IPS-20b (cell line): Measurements from ENCODE around the gene FBLN5.
"Not testable (repeated sequence)": the region's sequence is repeated elsewhere in the genome, so short reads cannot be mapped to it uniquely, and the experiment has no call there.

ENCODE experiments used
- H3K27ac ChIP-seq: one replicate; pipeline ENCODE4 v1.5.1; 2013; ENCODE audit warnings: low read length
- H3K27me3 ChIP-seq: 2 replicates; pipeline ENCODE4 v1.6.1; 2013; ENCODE audit warnings: mild to moderate bottlenecking, low read length, inconsistent platforms; ENCODE audit not compliant: insufficient read depth
- H3K36me3 ChIP-seq: 2 replicates; pipeline ENCODE4 v1.6.1; 2013; ENCODE audit warnings: low read depth, mild to moderate bottlenecking, inconsistent platforms, low read length, moderate library complexity; ENCODE audit not compliant: insufficient read depth
- H3K4me1 ChIP-seq: 2 replicates; pipeline ENCODE4 v1.6.1; 2013; ENCODE audit warnings: mild to moderate bottlenecking, control low read depth, inconsistent platforms, low read length, moderate library complexity; ENCODE audit not compliant: insufficient read depth
- H3K4me3 ChIP-seq: 2 replicates; pipeline ENCODE4 v1.5.1; 2013; ENCODE audit warnings: mild to moderate bottlenecking, low read length, inconsistent platforms
- H3K9ac ChIP-seq: 2 replicates; pipeline ENCODE4 v1.6.1; 2013; ENCODE audit warnings: low read depth, mild to moderate bottlenecking, inconsistent platforms, low read length, moderate library complexity
- H3K9me3 ChIP-seq: 2 replicates; pipeline ENCODE4 v1.6.1; 2013; ENCODE audit warnings: mild to moderate bottlenecking, low read depth, low read length, inconsistent platforms; ENCODE audit not compliant: insufficient read depth

The FBLN5 gene

GRCh38 chr14:91847693-91848092 is 99.8 kb downstream of the FBLN5 start:
- Histone ChIP-seq H3K4me1 (no peaks in the 10 kb centered on the region), H3K4me3 (no peak overlapping the region), H3K27ac (no peak overlapping the region), H3K9me3 (no peaks in the 10 kb centered on the region), H3K9ac (no peak overlapping the region), H3K27me3 (no peaks in the 10 kb centered on the region), H3K36me3 (no peaks in the 10 kb centered on the region)

- no peak overlapping the region for H3K27ac ChIP-seq
- H3K4me3 ChIP-seq, result no peak overlapping the region
- no peaks in the 10 kb centered on the region for H3K9me3 ChIP-seq
Measured at GRCh38 chr14:91845652-91846051, 101.8 kb downstream of the FBLN5 start.

GRCh38 chr14:91845056-91845455 is 102.4 kb downstream of the FBLN5 start:
- not testable (repeated sequence) for H3K27me3 ChIP-seq, H3K4me3 ChIP-seq, H3K4me1 ChIP-seq, H3K27ac ChIP-seq, H3K36me3 ChIP-seq, H3K9me3 ChIP-seq, H3K9ac ChIP-seq

More at GRCh38 chr14:91845652-91846051, 101.8 kb downstream of the FBLN5 start:
- no peaks in the 10 kb centered on the region for H3K27me3 ChIP-seq
- H3K36me3 ChIP-seq, result no peaks in the 10 kb centered on the region
- H3K4me1 ChIP-seq, result no peaks in the 10 kb centered on the region
- H3K9ac ChIP-seq, result no peak overlapping the region

- H3K36me3 ChIP-seq, result no peaks in the 10 kb centered on the region
- no peaks in the 10 kb centered on the region for H3K4me1 ChIP-seq
- H3K27me3 ChIP-seq, result no peaks in the 10 kb centered on the region
- H3K4me3 ChIP-seq, result no peak overlapping the region
- H3K9me3 ChIP-seq, result no peaks in the 10 kb centered on the region
- H3K9ac ChIP-seq, result no peak overlapping the region
- H3K27ac ChIP-seq, result no peak overlapping the region
Measured at GRCh38 chr14:91844029-91844428, 103.5 kb downstream of the FBLN5 start.

GRCh38 chr14:91843437-91843836 is 104.1 kb downstream of the FBLN5 start:
- H3K4me1 ChIP-seq, result no peaks in the 10 kb centered on the region
- H3K9me3 ChIP-seq, result no peaks in the 10 kb centered on the region
- H3K4me3 ChIP-seq, result no peak overlapping the region
- no peak overlapping the region for H3K9ac ChIP-seq
- no peaks in the 10 kb centered on the region for H3K36me3 ChIP-seq
- no peak overlapping the region for H3K27ac ChIP-seq
- no peaks in the 10 kb centered on the region for H3K27me3 ChIP-seq

GRCh38 chr14:91841065-91841464 is 106.4 kb downstream of the FBLN5 start:
- no peak overlapping the region for H3K9ac ChIP-seq
- H3K36me3 ChIP-seq, result no peaks in the 10 kb centered on the region
- H3K4me1 ChIP-seq, result peaks cover 3% of the 10 kb centered on the region; the same call in 1 of the 2 replicates
- no peak overlapping the region for H3K4me3 ChIP-seq
- no peaks in the 10 kb centered on the region for H3K9me3 ChIP-seq
- H3K27me3 ChIP-seq, result peaks cover 15% of the 10 kb centered on the region; the same call in 1 of the 2 replicates
- H3K27ac ChIP-seq, result no peak overlapping the region

GRCh38 chr14:91839749-91840148 is 107.7 kb downstream of the FBLN5 start:
- Histone ChIP-seq H3K27ac (no peak overlapping the region), H3K36me3 (no peaks in the 10 kb centered on the region), H3K4me3 (no peak overlapping the region), H3K27me3 (peaks cover 28% of the 10 kb centered on the region), H3K9me3 (no peaks in the 10 kb centered on the region), H3K9ac (no peak overlapping the region), H3K4me1 (peaks cover 4% of the 10 kb centered on the region; the same call in 1 of the 2 replicates)

GRCh38 chr14:91837076-91837475 is 110.4 kb downstream of the FBLN5 start:
- peaks cover 10% of the 10 kb centered on the region; the same call in 1 of the 2 replicates for H3K4me1 ChIP-seq

GRCh38 chr14:91835920-91836843 is 111.3 kb downstream of the FBLN5 start:
- Histone ChIP-seq H3K9me3 (no peaks in the 10 kb centered on the region), H3K27ac (no peak overlapping the region), H3K4me3 (peak overlapping the region; percentile 68), H3K27me3 (peaks cover 37% of the 10 kb centered on the region), H3K36me3 (no peaks in the 10 kb centered on the region), H3K9ac (peak overlapping the region; percentile 61; the same call in 1 of the 2 replicates), H3K4me1 (peaks cover 15% of the 10 kb centered on the region; the same call in 1 of the 2 replicates)

More at GRCh38 chr14:91837076-91837475, 110.4 kb downstream of the FBLN5 start:
- H3K27me3 ChIP-seq, result peaks cover 37% of the 10 kb centered on the region
- no peaks in the 10 kb centered on the region for H3K9me3 ChIP-seq
- H3K36me3 ChIP-seq, result no peaks in the 10 kb centered on the region
- H3K9ac ChIP-seq, result peak overlapping the region; percentile 57; the same call in 1 of the 2 replicates
- no peak overlapping the region for H3K27ac ChIP-seq
- peak overlapping the region; percentile 68 for H3K4me3 ChIP-seq

GRCh38 chr14:91835197-91835919 is 112.1 kb downstream of the FBLN5 start:
- Histone ChIP-seq H3K27ac (no peak overlapping the region), H3K4me3 (peak overlapping the region; percentile 68), H3K4me1 (peaks cover 23% of the 10 kb centered on the region; the same call in 1 of the 2 replicates), H3K9ac (peak overlapping the region; percentile 61; the same call in 1 of the 2 replicates), H3K27me3 (peaks cover 37% of the 10 kb centered on the region), H3K36me3 (no peaks in the 10 kb centered on the region), H3K9me3 (no peaks in the 10 kb centered on the region)

GRCh38 chr14:91834571-91834970 is 112.9 kb downstream of the FBLN5 start:
- H3K4me1 ChIP-seq, result peaks cover 29% of the 10 kb centered on the region; the same call in 1 of the 2 replicates
- H3K9me3 ChIP-seq, result no peaks in the 10 kb centered on the region
- H3K4me3 ChIP-seq, result 0 out of 2 replicates have a peak overlapping the region, but pooled peaks have one; percentile 68
- no peak overlapping the region for H3K9ac ChIP-seq
- H3K27me3 ChIP-seq, result peaks cover 37% of the 10 kb centered on the region
- H3K27ac ChIP-seq, result no peak overlapping the region
- H3K36me3 ChIP-seq, result no peaks in the 10 kb centered on the region
